Calu3 (cell line): Measurements from ENCODE around the gene ATXN2L. TPM values are rescaled to one million over a fixed set of nuclear protein-coding genes. Genes with fewer than 3 reads are reported as not detected.

Experiments used
- BruUV-seq: library from RNA; stranded (reverse); fragments of 400-500 nt; replicated peaks from 2 replicates; lab custom pipeline; 2021; lab: Mats Ljungman, UMichigan
- CTCF ChIA-PET: fragments of 300-600 bp; sonication (Branson Sonifier 250); formaldehyde crosslinking; loops from one replicate; lab custom pipeline; 2022; ENCODE audit warnings: antibody characterized with exemption; lab: Charles Lee
- DNase-seq: peaks from one replicate; pipeline ENCODE4 v3.0.0; 2022
- H3K27ac Mint-ChIP-seq: one replicate; pipeline ENCODE4 v1.8.0; 2022; ENCODE audit warnings: mixed read lengths; ENCODE audit not compliant: unreplicated experiment
- H3K27me3 Mint-ChIP-seq: one replicate; pipeline ENCODE4 v1.8.0; 2022; ENCODE audit warnings: mixed read lengths; ENCODE audit not compliant: unreplicated experiment
- H3K36me3 Mint-ChIP-seq: one replicate; pipeline ENCODE4 v1.8.0; 2022; ENCODE audit warnings: mild to moderate bottlenecking, moderate library complexity, mixed read lengths; ENCODE audit not compliant: insufficient read depth, unreplicated experiment
- H3K4me1 Mint-ChIP-seq: one replicate; pipeline ENCODE4 v1.8.0; 2022; ENCODE audit warnings: mild to moderate bottlenecking, low read depth, mixed read lengths; ENCODE audit not compliant: unreplicated experiment
- H3K4me3 Mint-ChIP-seq: one replicate; pipeline ENCODE4 v1.8.0; 2022; ENCODE audit warnings: mild to moderate bottlenecking, low read depth, moderate library complexity, mixed read lengths; ENCODE audit not compliant: unreplicated experiment
- H3K9me3 Mint-ChIP-seq: one replicate; pipeline ENCODE4 v1.8.0; 2022; ENCODE audit warnings: low read depth, mixed read lengths; ENCODE audit not compliant: unreplicated experiment
- CTCF ChIP-seq: fragments of 200-600 bp; IDR thresholded peaks from one replicate; pipeline ENCODE4 v1.8.0; 2022; ENCODE audit warnings: antibody characterized with exemption; ENCODE audit not compliant: unreplicated experiment
- intact Hi-C: fragments of 100-400 bp; cut with micrococcal nuclease; formaldehyde crosslinking; loops from one replicate; pipeline ENCODE4 v1.10.0; 2022; ENCODE audit not compliant: unreplicated experiment
- total RNA-seq: library from RNA; stranded (reverse); gene quantifications from 2 replicates; pipeline ENCODE4 v1.2.3, GENCODE V29; 2022

The ATXN2L gene
- total RNA-seq, 1 experiment from 2014 or later, result 276 TPM

DNA sequence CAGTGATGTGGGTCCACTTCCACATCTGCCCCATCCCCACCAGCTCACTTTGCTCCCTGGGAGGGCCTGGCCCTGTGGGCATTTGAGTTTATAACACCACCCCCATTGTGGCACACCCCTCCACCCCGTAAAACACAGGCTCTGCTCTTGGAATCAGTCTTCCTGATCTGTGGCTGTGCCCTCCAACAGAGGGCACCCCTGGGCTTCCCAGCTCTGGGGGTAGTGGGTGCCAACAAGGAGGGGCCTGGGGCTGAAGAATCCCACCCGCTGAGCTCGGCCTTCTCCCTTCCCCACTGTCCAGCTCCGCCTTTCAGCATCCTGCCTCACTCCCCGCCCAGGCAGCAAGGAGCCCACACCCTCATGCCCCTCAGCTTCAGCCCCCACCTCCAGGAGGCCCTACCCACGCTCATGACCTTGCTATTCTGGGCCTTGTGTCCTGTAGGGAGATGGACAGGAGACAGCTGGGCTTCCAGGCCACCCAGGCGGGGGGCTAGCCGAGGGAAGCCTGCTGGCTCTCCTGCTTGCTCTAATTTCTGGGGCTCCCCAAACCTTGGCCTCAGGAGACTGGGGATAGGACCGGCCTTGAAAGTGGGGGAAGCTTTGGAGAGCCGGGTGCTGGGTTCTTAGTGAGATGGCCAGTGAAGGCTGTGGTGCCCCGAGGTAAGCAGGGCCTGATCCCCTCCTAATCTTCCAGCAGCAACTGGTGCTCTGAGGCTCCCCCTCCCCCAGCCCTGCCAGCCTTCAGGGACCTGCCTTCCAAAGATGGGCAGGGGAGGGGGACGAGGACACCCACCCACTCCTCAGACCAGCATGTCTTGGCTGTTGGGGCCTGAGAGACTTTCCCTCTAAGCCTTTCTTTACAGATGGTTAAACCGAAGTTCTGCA is 52.6 kb downstream of the ATXN2L start:
- no peak for TF ChIP-seq CTCF
- intact Hi-C loops, result no loop called here
- Mint-ChIP-seq H3K27ac (no peak overlapping the region), H3K9me3 (no peaks in the 10 kb centered on the region), H3K4me3 (no peak overlapping the region), H3K36me3 (peaks cover 85% of the 10 kb centered on the region), H3K27me3 (no peaks in the 10 kb centered on the region), H3K4me1 (peaks cover 13% of the 10 kb centered on the region)
- no peak for DNase-seq
- BruUV-seq, result no TSS peak
- CTCF ChIA-PET, result interaction anchor here (0.7 to 1.5 kb wide), 2 partner anchors 69 to 100 kb away, joined by 3 to 5 read pairs; no protein-coding TSS in a partner anchor

- H3K9me3 Mint-ChIP-seq, result no peaks in the 10 kb centered on the region
- H3K4me1 Mint-ChIP-seq, result peaks cover 13% of the 10 kb centered on the region
- TF ChIP-seq CTCF, result no peak
- H3K27ac Mint-ChIP-seq, result no peak overlapping the region
- CTCF ChIA-PET, result interaction anchor here (1.5 kb wide), 1 partner anchor 68 kb away, joined by 3 read pairs; no protein-coding TSS in a partner anchor
- DNase-seq, result no peak
- no peaks in the 10 kb centered on the region for H3K27me3 Mint-ChIP-seq
- no TSS peak for BruUV-seq
- intact Hi-C loops, result no loop called here
- H3K4me3 Mint-ChIP-seq, result no peak overlapping the region
- H3K36me3 Mint-ChIP-seq, result peaks cover 87% of the 10 kb centered on the region
These were observed 53.3 kb downstream of the ATXN2L start for GRCh38 chr16:28876019-28876659.

DNA sequence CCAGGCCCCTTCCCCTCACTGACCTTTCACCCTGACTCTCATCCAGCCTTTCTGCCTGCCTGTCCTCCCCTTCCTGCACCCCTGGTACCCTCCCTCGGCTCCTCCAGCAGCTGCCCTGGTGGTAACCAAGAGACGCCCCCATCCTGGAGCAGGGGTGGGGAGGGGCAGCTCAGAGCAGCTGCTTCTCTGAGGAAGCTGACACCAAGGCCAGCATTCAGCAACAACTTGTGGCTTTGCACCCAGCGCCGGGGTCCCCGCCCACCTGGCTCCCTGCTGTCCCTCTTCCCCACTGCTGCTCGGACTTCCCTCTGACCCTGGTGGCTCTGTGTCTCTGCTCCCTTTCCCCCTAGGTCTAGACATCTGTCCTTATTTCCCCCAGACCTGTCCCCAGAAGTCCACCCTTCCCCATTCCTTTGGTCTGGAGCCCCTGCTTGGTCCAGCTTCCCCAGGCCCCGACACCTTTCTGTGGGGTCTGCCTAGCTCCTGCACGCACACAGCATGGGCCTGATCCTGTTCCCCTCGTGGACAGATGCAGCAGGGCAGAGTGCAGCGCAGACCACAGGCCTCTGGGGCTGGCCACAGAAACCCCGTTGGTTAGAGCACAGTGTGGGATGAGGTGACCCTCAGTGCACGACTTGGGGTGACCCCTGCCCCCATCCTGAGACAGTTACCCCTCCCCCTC is 54.3 kb downstream of the ATXN2L start:
- H3K4me3 Mint-ChIP-seq, result peak overlapping the region; percentile 88
- BruUV-seq, result no TSS peak
- intact Hi-C loops, result no loop called here
- no peak for TF ChIP-seq CTCF
- CTCF ChIA-PET, result no interaction called here
- no peak overlapping the region for H3K27ac Mint-ChIP-seq
- no peaks in the 10 kb centered on the region for H3K9me3 Mint-ChIP-seq
- H3K4me1 Mint-ChIP-seq, result peaks cover 13% of the 10 kb centered on the region
- no peak for DNase-seq
- peaks cover 87% of the 10 kb centered on the region for H3K36me3 Mint-ChIP-seq
- no peaks in the 10 kb centered on the region for H3K27me3 Mint-ChIP-seq

DNA sequence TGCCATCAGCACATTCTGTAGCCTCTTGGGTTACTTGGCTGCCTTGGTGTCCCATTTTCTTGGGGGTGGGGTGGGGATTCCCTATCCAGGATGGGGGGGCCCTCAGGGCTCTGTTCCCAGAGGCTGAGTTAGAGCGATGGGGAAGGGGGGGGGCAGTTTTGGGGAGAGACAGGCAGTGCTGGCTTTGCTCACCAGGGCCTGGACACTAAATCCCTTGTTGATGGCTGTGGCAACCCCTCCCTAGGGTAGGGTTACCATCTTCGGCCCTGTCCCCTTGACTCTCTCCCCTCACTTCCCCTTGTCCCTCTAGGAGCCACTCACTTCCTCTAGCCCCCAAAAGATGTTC is 54.8 kb downstream of the ATXN2L start:
- Mint-ChIP-seq H3K4me1 (peaks cover 13% of the 10 kb centered on the region), H3K4me3 (peak overlapping the region; percentile 88), H3K36me3 (peaks cover 85% of the 10 kb centered on the region), H3K9me3 (no peaks in the 10 kb centered on the region), H3K27ac (peak overlapping the region; percentile 44), H3K27me3 (no peaks in the 10 kb centered on the region)
- intact Hi-C loops, result no loop called here
- CTCF ChIA-PET, result no interaction called here
- no TSS peak for BruUV-seq
- no peak for DNase-seq
- TF ChIP-seq CTCF, result no peak
